ENCODE results near the gene CCDC8.
"Not testable (repeated sequence)": the region's sequence is repeated elsewhere in the genome, so short reads cannot be mapped to it uniquely, and the experiment has no call there.

Gene CCDC8

DNA sequence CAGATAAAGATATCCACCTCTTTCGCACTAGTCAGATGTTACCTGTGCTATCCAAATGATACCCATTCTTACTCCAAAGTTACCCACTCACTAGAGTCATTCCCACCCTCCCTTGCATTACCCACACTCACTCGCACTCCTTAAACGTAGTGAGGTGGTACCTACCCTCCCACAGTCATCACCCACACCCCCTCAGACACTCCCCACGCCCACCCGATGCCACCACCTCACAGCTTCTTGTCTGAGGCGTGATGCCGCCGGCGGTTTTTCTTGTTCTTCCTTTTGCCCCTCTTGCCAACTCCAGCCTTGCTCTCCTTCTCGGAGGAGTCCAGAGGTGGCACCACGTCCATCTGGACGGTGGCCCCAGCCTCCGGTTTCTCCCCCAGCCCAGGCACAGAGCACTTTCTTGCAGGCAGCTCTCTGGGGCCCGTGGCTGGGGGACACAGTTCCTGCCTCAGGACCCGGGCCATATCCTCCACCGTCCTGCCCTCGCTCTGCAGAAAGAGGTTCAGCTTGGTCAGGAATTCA lies 14.2 kb upstream of the CCDC8 start:
- no peak for DNase-seq

DNA sequence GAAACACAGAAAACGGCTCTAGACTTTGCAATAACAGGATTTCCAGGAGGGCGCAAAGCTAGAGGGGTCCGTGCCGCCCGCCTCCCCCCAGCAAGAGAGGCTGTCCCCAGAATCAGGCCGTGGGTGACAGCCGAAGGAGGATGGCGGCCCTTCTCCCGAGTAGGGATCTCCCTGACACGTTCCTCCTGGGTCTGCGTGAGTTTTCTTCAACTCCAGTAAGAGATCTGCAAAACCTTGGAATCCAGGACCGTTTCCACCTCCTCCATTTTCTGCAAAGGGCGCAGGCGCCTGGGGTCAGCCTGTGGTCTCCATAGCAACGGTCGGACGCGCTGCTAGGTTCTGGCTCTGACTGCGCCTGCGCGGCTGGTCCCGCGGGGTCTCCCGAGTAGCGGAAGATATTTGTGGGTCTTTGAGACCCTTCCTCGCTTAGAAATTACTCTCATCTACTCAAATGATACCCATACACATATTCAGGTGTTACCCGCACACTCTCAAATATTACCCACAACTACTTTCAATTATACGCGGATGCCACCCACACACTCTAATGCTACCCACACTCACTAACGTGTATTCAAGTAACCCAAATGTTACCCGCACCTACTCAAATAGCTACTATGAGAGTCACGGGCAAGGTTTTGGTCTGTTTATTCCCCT lies 13.3 kb upstream of the CCDC8 start:
- DNase-seq: peak; percentile 34 to 43

DNA sequence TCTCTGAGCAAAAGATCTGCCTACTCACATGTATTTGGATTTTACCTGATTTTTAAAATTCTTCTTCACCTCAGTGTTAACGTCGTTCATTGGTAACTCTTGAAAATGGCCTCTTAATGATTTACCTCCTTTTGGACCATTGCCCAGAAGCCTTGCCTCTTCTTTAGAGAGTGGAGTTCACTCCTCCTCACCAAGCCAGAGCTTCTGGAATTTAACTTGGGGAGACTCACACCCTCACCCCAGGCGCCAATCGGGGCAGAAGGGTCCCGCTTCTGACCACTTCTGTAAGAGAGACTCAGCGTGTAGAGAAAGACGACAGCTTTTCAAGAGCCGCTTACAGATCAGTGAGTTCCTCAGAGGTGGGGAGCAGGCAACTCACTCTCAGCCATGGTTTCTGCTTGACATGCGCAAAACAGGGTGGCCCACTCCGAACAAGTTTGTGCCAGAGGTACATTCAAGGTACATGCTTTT lies 12.7 kb upstream of the CCDC8 start:
- DNase-seq: no peak

DNA sequence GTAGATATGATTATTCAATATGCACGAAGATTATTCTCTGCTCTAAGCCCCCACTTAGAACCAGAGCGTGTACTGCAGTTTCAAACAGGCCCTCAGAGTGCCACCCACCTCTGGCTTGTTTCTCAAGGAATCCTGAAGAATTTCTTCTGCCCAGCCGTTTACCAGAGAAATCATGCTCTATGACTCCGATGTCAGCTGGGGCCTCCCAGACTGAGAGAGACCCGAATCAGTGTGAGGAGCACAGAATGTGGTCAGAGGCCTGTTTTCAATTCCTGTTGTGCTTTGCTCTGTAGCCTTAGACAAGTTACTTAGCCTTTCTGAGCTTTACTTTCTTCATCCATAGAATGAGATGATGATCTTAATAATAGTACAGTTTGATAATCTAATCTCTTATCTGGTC lies 9.8 kb upstream of the CCDC8 start:
- DNase-seq: no peak

DNA sequence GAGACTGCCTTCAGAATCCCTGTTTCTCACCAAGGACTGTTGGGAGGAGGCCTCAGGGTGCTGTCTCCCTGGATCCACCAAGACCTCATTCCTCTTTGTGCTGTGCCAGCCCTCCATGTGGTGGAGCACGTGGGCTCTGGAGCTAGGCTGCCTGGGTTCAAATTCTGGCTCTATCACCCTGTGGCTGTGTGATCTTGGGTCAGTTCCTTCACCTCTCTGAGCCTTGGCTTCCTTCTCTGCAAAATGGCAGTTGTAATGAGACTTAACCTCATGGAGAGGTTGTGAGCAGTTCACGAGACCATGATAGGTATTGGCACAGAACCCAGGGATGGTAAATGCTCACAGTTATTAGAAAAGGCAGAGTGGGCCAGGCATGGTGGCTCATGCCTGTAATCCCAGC lies 9.0 kb upstream of the CCDC8 start:
- DNase-seq: no peak

DNA sequence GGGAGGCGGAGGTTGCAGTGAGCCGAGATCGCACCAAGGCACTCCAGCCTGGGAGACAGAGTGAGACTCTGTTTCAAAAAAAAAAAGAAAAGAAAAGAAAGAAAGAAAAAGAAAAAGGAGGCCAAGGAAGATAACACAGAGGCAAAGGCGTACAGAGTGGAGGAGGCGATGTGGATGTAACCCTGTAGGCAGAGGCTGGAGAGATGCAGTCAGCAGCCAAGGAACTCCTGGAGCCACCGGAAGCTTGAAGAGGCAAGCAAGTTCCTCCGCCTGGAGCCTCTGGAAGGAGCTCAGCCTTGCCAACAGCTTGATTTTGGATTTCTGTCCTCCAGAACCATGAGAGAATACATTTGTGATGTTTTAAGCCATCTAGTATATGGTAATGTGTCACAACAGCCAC lies 6.7 kb upstream of the CCDC8 start:
- no peak for DNase-seq

DNA sequence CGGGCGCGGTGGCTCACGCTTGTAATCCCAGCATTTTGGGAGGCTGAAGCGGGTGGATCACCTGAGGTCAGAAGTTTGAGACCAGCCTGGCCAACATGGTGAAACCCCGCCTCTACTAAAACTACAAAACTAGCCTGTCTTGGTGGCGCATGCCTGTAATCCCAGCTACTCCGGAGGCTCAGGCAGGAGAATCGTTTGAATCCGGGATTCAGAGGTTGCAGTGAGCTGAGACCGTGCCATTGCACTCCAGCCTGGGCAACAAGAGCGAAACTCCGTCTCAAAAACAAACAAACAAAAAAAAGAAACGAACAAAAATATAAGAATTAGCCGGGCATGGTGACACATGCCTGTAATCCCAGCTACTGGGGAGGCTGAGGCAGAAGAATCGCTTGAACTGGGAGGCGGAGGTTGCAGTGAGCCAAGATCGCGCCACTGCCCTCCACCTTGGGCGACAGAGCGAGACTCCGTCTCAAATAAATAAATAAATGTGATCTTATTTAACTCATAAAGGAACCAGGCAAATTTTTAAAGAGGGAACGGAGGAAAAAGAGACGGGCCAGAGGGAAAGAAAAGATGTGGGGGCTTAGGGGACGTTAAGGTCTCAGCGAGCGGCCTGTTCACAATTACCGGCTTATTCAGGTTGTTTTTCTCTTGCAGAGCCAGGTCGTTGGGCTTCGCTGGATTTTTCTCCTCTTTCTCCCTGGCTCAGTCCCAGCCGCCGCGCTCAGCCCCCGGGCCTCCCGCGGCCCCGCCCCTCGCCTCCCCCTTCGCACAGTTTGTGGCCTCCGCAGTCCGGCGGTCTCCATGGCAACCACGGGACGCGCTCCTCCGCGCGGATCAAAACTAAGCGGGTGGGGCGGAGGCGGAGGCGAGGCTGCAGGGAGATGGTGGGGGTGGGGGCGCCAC lies 2.7 kb upstream of the CCDC8 start:
- DNase-seq: not testable (repeated sequence)

DNA sequence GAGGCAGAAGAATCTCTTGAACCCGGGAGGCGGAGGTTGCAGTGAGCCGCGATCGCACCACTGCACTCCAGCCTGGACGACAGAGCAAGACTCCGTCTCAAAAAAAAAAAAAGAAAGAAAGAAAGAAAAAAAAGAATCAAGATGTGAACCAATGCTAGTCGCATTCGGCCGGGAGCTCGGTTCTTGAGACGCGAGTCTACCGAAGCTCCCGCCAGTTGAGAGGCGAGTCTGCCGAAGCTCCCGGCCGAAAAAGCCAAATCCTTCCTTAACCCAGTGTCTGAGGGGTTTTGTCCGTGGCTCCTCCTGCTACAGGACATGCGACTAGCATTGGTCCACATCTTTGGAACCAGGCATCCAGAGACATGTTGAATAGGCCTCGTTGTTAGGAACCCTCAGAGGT lies 1.5 kb upstream of the CCDC8 start:
- not testable (repeated sequence) for DNase-seq

DNA sequence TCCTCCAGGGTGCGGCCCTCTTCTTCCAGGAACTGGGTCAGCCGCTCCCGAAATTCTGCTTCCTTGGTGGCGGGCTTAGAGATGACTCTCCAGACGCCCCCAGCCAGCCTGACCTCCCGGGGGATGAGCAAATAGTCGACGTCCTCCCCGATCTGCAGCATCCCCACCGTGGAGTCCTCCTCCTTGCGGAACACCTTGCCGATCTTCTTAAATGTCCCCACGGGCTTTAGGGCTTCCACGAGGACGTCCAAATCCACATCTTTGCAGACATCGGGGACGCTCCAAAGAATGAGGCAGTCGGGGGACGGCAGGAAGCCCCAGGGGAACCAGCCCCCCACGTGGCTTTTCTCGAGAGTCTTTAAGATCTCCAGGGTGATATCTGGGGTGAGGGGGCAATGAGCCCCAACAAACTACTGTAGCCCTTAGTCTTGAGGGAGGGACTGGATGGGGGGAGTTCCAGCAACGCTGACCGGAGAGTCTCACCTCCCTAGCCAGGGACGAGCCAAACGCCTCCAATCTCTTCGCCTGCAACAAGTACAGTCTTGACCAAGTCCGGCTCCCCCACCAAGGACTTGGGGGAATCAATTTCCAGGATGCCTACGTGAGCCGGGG lies 608 bp downstream of the CCDC8 start:
- no peak for DNase-seq

DNA sequence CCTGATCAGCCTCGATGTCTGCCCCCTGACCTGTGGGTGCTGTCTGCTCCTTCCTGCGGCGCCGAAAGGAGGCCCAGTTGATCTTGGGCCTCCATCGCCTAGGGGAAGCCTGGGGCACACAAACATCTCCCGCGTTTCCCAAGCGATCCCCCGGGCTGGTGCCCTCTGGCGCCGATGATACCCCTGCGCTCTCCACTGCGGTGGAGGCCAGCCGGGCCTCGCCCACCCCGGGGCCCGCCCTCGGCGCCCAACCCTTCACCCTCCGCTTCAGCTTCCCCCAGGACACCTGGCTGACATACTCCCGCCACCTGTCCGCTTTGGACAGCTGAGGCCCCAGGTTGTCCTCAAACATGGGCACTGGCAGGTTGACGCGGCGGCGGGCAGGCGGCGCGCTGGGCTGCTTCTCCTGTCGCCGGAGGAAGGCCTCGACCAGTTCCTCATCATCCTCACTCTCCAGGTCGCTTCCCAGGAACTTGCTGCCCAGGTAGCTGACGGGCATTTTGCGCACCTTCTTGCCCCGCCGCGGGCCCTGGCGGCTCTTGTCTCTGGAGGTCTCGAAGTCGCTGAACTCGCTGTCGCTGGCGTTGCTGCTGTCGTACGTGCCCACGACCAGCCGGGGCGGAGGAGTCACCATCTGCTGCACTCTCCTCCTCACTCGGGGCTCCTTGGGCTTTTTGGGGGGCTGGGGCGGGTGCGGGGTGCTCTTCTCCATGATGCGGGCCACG lies 1.3 kb downstream of the CCDC8 start:
- DNase-seq: no peak

DNA sequence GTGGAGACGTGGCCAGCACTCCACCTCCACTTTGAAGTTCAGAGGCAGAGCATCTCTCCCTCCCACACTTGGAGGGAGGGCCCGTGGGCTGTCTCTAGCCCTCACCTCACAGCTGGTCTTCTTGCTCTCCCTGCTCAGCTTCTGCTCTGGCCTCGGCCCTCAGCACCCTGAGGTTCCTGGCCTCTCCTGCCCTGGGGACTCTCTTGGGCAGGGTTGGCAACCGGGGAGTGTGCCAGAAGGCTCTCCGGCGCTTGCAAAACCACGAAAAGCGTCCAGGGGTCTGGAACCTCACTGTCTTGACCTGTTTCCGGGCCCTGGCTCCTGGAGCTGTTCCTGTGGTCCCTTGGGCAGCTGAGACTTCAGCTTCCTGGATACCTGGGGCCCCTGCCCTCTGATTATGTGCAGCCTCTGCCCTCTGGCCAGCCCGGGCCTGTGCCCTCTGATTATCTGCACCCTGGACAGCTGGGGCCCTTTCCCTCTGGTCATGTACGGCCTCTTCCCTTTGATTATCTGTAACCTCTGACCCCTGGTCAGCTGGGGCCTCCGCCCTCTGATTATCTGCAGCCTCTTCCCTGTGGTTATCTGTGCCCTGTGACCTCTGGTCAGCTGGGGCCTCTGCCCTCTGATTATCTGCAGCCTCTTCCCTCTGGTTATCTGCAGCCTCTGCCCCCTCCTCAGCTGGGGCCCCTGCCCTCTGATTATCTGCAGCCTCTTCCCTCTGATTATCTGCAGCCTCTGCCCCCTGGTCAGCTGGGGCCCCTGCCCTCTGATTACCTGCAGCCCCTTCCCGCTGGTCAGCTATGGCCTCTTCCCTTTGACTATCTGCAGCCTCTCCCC lies 2.1 kb downstream of the CCDC8 start:
- DNase-seq: no peak

DNA sequence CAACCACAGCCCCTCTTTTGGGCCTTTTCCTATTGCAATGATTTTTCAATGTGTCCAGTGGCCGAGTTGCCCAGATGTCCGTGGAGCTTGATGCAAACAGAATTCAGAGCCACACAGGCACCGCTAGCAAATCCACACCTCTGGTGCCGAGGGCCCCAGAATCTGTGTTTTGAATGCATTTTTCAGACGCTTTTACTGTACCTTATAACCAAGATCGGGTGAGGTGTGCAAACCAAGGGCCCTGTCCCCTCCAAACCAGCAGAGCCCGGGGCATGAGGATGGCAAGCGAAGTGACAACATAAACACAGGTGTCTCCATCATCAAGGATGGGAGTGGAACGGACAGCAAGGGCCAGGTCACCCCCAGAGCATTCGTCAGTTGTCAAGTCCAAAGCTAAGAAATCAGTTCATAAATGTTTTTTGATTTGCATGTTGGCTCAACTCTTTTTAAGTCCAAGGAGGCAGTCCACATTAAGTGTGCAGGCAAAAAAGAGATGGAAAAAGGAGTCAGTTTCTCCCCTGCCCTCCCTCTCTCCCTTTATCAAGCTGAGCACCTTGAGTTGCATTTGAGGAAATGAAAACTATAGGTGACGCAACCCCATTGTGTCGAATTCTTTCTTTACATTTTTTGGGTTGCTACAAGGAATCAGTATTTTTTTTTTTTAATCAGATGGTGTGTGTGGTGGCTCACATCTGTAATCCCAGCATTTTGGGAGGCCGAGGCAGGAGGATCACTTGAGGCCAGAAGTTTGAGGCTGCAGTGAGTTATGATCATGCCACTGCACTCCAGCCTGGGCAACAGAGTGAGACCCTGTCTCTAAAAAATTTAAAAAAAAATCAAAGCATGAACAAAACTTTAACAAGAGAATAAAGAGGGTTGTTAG lies 2.9 kb downstream of the CCDC8 start:
- no peak for DNase-seq

DNA sequence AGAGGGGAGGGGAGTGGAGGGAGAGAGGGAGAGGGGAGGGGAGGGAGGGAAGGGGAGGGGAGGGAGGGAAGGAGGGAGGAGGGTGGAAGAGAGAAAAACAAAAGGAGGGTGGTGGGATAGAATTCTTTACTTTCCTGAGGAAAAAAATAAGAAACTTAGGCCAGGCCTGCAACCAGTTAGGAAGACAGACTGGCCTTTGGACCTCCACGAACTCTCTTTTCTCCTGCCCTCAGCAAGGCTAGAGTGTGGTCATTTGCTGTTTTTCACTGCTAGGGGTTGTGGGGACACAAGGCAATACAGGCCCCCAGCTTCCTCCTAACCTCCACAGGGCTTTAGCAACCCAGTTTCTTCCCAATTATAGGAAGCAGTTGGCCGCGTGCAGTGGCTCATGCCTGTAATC lies 4.2 kb downstream of the CCDC8 start:
- no peak for DNase-seq

DNA sequence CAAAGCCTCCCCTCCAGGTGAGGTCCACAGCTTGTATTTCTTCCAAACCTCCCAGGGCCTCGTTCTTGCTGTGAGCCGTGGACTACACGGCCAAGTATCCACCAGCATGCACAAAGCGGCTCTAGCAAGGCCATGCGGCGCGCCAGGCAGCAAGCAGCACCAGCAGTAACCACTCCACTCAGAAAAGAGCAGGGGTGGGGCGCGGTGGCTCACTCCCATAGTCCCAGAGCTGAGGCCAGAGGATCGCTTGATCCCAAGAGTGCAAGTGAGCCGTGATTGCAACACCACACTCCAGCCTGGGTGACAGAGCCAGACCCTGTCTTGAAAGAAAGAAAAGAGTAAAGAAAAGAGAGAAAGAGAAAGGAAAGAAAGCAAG lies 4.7 kb downstream of the CCDC8 start:
- DNase-seq: no peak

DNA sequence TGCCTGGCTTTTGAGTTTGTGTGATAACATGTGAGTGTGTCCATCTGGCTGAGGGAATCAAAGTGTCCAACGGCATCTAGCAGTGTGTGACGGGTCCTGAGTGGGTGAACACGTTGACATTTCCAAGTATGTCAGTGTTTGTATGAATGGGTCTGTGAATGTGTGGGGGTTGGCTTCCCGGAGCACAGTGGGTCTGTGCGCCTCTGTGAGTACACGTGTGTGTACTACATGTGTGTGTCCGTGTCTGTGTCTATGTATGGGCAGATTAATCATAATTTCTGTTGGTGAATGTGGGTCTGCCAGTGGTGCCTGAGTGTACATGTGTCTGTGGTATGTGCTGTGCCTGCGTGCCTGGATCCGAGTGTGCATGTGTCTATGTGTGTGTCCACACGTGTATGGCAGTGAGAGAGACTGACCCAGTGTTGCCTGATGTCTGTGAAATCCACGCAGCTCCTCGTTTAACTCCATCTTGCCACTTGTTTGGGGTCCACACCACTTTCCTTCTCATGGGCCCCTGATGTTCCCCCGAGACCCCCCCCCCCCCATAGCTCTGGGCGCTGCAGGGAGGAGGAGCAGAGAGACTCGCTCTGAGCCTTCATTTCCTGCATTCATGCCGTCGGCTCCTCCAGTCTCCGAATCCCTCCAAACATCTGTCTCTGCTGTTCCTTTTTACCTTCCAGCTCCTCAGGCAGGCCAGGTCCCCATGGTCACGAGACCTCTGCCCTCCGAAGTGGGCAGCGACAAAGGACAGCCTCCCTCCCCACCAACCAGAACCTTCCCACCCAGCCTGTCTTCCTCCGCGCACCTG lies 5.3 kb downstream of the CCDC8 start:
- no peak for DNase-seq

DNA sequence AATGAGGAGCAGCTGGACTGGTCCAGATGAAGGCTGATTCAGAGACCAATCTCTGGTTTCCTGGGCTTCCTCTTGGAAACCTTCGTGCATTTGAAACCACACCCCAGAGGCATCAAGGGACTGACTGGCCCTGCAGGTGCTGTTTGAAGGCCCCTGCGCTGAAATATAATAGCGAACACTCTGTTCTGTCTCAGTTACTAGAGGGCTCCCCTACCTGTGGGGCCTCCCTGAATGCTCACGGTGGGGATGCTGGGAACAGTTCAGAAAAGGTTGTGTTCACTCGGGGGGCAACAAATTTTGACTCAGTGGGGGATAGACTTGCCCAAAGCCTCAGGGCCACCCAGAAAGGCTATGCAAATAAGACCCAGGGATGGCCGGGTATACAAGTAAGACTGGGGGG lies 6.4 kb downstream of the CCDC8 start:
- no peak for DNase-seq

DNA sequence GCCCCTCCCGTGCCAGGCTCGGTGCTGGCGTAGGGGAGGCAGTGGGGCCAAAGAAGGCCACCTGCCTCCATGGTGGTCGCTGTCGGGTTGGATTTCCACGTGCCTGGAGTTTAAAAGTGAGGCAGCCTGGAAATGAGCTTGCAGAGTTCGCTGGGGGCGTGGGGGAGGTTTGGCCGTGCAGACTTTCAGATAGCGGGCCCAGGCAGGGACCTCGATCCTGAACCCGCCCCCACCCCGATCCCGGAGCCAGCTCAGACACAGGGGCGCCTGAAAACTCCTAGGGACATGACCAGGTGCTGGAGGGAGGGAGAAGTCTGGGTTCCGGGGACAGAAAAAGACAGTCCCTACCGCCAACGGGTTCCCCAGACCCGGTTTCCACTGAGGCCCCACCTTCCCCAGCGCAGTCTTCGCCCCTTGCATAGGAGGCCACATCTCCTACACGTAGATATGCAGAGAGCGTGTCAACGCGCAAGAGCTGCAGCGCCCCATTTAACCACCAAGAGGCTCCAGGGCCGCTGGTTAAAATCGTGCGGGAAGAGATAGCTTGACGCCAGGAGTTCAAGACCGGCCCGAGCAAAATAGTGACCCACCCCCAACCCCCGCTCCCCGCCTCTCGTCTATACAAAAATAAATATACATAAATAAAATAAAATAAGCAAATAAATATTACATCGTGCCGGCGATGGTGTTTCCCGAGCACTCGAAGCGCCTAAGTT lies 8.5 kb downstream of the CCDC8 start:
- DNase-seq: no peak

DNA sequence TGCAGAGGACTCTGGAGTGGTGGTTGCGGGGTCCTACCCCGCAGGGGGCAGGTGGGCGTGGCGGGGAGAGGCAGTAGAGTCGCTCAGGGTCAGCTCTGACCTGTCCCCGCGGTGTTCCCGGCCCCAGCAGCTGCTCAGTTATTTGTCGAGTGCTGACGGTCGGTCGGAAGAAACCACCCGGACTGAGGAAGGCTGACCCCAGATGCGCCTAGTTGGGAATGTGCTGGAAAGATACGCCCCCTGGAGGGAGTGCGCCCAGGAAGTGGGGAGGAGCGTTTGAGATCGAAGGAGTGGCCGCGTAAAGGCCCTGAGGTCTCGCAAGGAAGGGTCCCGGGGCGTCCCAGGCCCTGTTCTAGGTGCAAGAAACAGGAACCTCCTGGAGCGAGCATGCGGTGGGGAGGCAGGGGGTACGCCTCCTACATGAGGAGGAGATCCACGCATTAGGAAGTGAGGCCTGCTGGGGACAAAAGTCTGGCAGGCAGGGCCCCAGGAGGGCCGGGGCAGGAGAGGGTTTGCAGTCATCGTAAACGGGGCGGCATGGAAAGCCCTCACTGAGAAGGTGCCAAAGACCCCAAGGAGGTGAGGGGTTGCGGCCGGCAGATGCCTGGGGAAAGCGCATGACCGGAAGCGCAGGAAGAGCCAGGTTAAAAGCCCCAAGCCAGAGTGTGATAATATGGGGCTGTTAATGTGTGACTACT lies 9.2 kb downstream of the CCDC8 start:
- no peak for DNase-seq

DNA sequence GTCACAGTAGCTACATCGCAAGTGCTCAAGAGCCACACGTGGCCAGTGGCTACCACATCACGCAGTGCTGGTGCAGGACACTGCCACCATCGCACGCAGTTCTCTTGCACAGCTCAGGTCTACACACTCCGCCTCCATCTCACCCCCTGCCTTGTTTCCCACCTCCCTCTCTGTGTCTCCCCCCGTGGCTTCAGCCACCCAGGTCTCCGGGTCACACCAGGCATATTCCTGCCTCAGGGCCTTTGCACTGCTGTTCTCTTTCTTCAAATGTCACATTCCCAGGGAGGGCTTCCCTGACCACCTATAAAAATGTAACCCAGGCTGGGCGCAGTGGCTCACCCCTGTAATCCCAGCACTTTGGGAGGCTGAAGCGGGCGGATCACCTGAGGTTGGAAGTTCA lies 10.6 kb downstream of the CCDC8 start:
- no peak for DNase-seq
